ENCODE results near the gene ZDBF2. TPM values are rescaled to one million over a fixed set of nuclear protein-coding genes. Genes with fewer than 3 reads are reported as not detected.

ZDBF2 gene
- total RNA-seq, 1 donor from 2014 or later: 7.4 TPM

- no peak for TF ChIP-seq CTCF (IDR thresholded peaks at IDR 0.05; ENCODE audit: insufficient read depth, low read length, severe bottlenecking)
- H3K27me3 ChIP-seq (ENCODE audit: control insufficient read depth, insufficient read depth, low read length): peaks cover 2% of the 10 kb centered on the region
- H3K36me3 ChIP-seq (ENCODE audit: control insufficient read depth, insufficient read depth, low read length): no peaks in the 10 kb centered on the region
- no peak overlapping the region for H3K4me3 ChIP-seq (ENCODE audit: low read depth, low read length)
- no peak for FAIRE-seq
- DNase-seq (ENCODE audit: low read depth): no peak
Measured at GRCh38 chr2:206245265-206245672, 29.2 kb upstream of the ZDBF2 start.

DNA sequence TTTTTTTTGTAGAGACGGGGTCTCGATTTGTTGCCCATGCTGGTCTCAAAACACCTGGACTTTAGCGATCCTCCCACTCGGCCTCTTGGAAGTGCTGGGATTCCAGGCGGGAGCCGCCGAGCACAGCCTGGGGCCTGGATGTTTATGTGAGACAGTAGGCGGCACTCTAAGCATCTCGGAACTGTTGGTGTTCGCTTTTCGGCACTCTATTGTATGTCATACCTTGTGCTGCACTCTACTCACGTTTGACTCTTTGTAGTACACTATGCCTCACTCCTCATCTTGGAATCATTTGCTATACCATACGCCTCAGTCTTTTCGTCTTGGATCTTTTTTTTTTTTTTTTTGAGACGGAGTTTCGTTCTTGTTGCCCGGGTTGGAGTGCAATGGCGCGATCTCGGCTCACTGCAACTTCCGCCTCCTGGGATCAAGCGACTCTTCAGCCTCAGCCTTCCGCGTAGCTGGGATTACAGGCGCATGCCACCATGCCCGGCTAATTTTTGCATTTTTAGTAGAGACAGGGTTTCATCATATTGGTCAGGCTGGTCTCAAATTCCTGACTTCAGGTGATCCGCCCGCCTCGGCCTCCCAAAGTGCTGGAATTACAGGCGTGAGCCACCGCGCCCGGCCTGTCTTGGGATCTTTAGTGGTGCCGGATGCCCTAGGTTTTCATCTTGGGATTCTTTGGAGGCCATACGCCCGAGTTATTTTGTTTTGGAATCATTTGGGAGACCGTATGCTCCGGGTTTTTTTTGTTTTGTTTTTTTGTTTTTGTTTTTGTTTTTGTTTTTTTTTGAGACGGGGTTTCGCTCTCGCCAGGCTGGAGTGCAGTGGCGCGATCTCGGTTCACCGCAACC, 24.2 kb upstream of the ZDBF2 start:
- no peak for FAIRE-seq

DNA sequence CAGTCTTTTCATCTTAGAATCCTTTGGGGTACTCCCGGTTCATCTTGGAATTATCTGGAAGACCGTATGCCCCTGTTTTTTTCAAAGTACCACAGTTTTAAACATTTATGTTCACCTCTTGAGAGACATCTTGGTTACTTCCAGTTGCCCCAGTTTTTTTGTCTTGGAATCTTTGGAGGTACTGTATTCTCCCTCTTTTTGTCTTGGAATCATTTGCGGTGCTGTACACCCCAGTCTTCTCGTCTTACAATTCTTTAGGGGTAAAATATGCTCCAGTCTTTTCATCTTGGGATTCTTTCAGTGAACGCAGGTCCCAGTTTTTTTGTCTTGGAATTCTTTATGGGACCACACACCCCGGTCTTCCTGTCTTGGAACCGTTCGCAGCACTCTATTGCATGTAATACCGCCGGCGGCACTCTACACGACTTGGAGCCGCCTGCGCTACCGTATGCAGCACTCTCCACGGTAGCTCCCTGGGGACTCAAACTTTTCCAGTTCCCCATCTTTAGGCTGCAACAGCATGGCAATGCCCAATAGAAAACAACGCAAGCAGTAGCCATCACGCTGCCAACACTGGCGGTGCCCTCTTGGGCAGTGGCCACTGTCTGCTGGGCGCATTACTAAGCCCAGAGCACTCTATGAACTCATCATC, 21.2 kb upstream of the ZDBF2 start:
- FAIRE-seq (no peak), DNase-seq (ENCODE audit: low read depth) (no peak)
- no peak for TF ChIP-seq CTCF (IDR thresholded peaks at IDR 0.05; ENCODE audit: insufficient read depth, low read length, severe bottlenecking)
- peaks cover 23% of the 10 kb centered on the region for H3K27me3 ChIP-seq (ENCODE audit: control insufficient read depth, insufficient read depth, low read length)
- H3K36me3 ChIP-seq (ENCODE audit: control insufficient read depth, insufficient read depth, low read length): no peaks in the 10 kb centered on the region
- no peak overlapping the region for H3K4me3 ChIP-seq (ENCODE audit: low read depth, low read length)

More for the DNA sequence above, 24.2 kb upstream of the ZDBF2 start:
- peaks cover 8% of the 10 kb centered on the region for H3K27me3 ChIP-seq (ENCODE audit: control insufficient read depth, insufficient read depth, low read length)
- no peak for TF ChIP-seq CTCF (IDR thresholded peaks at IDR 0.05; ENCODE audit: insufficient read depth, low read length, severe bottlenecking)
- no peaks in the 10 kb centered on the region for H3K36me3 ChIP-seq (ENCODE audit: control insufficient read depth, insufficient read depth, low read length)
- H3K4me3 ChIP-seq (ENCODE audit: low read depth, low read length): peak overlapping the region; percentile 9
- DNase-seq (ENCODE audit: low read depth): no peak

GRCh38 chr2:206253777-206254166, 20.7 kb upstream of the ZDBF2 start:
- H3K36me3 ChIP-seq (ENCODE audit: control insufficient read depth, insufficient read depth, low read length): no peaks in the 10 kb centered on the region
- H3K27me3 ChIP-seq (ENCODE audit: control insufficient read depth, insufficient read depth, low read length): peaks cover 23% of the 10 kb centered on the region
- H3K4me3 ChIP-seq (ENCODE audit: low read depth, low read length): no peak overlapping the region
- DNase-seq (ENCODE audit: low read depth) (no peak), FAIRE-seq (no peak)
- no peak for TF ChIP-seq CTCF (IDR thresholded peaks at IDR 0.05; ENCODE audit: insufficient read depth, low read length, severe bottlenecking)

DNA sequence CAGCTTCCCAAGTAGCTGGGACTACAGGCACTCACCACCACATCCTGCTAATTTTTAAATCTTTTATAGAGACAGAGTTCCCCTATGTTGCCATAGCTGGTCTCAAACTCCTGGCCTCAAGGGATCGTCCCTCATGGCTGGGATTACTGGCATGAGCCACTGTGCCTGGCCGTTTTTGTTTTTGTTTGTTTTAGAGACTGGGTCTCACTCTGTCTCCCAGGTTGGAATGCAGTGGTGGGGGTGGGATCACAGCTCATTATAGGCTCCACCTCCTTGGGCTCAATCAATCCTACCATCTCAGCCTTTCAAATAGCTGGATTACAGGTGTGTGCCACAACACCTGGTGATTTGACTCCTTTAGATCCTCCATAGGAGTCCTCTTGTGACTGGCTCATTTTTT, 19.5 kb upstream of the ZDBF2 start:
- FAIRE-seq (no peak), DNase-seq (ENCODE audit: low read depth) (no peak)
- Histone ChIP-seq H3K36me3 (ENCODE audit: control insufficient read depth, insufficient read depth, low read length) (no peaks in the 10 kb centered on the region), H3K27me3 (ENCODE audit: control insufficient read depth, insufficient read depth, low read length) (peaks cover 30% of the 10 kb centered on the region), H3K4me3 (ENCODE audit: low read depth, low read length) (no peak overlapping the region)
- no peak for TF ChIP-seq CTCF (IDR thresholded peaks at IDR 0.05; ENCODE audit: insufficient read depth, low read length, severe bottlenecking)
